Measurements from ENCODE around the gene CCDC180.

Gene CCDC180

GRCh38 chr9:97316904-97317303 is 9.4 kb downstream of the CCDC180 start:
- TF ChIP-seq CTCF (IDR thresholded peaks at IDR 0.05): no peak
- DNase-seq (ENCODE audit: low spot score): no peak
- Histone ChIP-seq H3K4me3 (no peak overlapping the region), H3K27ac (no peak overlapping the region)

GRCh38 chr9:97318433-97318832 is 11.0 kb downstream of the CCDC180 start:
- DNase-seq (ENCODE audit: low spot score): no peak
- no peak for TF ChIP-seq CTCF (IDR thresholded peaks at IDR 0.05)
- Histone ChIP-seq H3K27ac (no peak overlapping the region), H3K4me3 (no peak overlapping the region)

DNA sequence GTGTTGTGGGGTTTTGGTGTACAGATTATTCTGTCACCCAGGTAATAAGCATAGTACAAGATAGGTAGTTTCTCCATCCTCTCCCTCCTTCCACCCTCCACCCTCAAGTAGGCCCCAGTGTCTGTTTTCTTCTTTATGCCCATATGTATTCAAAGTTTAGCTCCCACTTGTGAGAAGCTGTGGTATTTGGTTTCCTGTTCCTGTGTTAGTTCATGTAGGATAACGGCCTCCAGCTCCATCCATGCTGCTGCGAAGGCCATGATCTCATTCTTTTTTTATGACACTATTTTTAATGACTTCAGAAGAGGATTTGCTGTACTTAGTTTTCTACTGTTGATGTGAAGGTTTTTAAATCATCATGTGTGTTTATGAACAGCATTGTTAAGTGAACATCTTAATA is 11.9 kb downstream of the CCDC180 start:
- no peak for DNase-seq (ENCODE audit: low spot score)
- no peak overlapping the region for H3K4me3 ChIP-seq
- no peak for TF ChIP-seq CTCF (IDR thresholded peaks at IDR 0.05)
- H3K27ac ChIP-seq: no peak overlapping the region

DNA sequence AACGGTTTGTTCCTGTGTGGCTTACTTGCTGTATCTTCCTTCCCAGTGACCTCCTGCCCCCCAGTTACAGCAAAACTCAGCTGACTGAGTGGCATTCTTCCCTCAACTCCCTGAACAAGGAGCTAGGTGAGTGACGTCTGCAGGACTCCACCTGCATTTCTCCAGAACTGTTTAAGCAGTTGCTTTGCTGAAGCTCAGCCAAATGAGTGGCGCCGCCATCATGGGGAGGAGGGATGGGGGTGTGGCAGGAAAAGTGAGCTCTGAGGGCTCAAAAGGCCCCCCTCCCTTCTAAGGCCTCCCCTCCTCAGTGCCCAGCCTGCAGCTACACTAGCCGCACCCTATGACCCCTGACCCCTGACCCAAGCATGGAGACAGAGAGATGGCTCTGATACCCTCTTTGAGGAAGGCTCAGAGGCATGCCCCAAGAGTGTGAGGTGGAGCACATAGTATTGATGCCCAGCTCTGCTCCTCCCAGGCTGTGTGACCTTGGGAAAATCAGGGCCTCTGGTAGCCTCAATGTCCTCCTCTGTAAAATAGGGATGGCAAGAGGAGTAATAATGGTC is 12.7 kb downstream of the CCDC180 start:
- no peak overlapping the region for H3K4me3 ChIP-seq

GRCh38 chr9:97321251-97321650 is 13.8 kb downstream of the CCDC180 start:
- Histone ChIP-seq H3K4me3 (no peak overlapping the region), H3K27ac (no peak overlapping the region)
- no peak for DNase-seq (ENCODE audit: low spot score)
- no peak for TF ChIP-seq CTCF (IDR thresholded peaks at IDR 0.05)

More for the DNA sequence above, 12.7 kb downstream of the CCDC180 start:
- DNase-seq (ENCODE audit: low spot score): no peak
- no peak overlapping the region for H3K27ac ChIP-seq
- no peak for TF ChIP-seq CTCF (IDR thresholded peaks at IDR 0.05)

- DNase-seq (ENCODE audit: low spot score): no peak
- no peak for TF ChIP-seq CTCF (IDR thresholded peaks at IDR 0.05)
- H3K4me3 ChIP-seq: no peak overlapping the region
- no peak overlapping the region for H3K27ac ChIP-seq
These were observed 14.2 kb downstream of the CCDC180 start for GRCh38 chr9:97321691-97322090.

DNA sequence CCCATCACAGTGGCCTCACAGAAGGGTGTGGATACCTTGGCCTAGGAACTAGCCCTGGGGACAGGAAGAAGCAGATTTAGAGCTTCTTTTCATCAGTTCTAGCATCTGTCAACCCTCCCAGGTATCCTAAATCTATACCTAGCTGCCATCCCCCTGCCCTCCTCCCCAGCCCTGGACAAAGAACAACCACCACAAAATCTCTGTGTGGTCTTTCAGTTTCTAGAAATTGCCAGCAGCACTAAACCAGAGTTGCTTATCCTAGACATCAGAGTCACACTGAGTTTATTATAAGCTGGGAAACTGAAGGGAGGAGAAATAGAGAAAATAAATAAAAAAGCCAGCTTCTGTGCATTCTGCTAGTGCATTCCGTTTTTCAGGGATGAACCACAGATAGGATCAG is 14.6 kb downstream of the CCDC180 start:
- DNase-seq (ENCODE audit: low spot score): no peak
- Histone ChIP-seq H3K4me3 (no peak overlapping the region), H3K27ac (no peak overlapping the region)
- TF ChIP-seq CTCF (IDR thresholded peaks at IDR 0.05): no peak
